Measurements from ENCODE around the gene OGFOD2. TPM values are rescaled to one million over a fixed set of nuclear protein-coding genes. Genes with fewer than 3 reads are reported as not detected.

OGFOD2 gene
- total and polyA plus RNA-seq, 9 of the 15 experiments (the other 6 are each of a cell fraction or from before 2014, with no cell fraction given) = 1.4 to 111 (median 18.5) TPM

DNA sequence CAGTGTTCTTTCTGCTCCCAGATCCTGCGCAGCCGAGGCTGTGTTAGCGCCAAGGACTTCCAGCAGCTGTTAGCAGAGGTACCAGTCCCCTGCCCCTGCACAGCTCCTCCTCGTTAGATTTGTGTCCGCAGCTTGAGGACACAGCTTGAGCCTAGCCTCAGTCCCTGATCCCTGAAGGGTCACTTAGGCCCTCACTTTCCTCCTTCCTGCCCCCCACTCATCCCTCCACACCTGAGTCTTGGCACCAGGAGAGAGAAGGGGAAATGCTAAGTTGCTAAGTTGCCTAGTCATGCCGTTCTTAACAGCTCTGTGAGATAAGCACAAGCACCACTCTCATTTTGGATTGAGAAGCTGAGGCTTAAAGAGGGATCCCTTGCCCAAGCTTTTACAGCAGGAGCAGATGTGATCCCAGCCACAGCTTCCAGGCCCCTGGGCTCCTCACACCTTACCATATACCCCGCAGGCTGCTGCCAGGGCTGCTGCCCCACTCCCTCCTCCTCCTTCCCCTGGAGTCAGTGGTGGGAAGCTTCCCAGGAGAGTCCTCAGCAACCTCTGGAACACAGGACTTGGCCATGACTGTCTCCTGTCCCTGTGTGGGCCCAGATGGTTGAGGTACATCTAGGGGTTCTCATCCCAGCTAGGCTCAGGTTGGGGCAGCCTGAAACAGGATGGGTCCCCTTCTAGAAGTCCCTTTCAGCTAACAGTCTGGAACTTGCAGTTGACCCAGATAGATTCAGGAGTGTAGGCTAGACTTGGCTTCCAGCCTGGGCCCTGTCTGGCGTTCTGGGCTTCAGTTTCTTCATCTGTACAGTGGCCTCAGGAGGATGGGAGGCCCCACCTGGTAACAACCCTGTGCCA lies 975 bp downstream of the OGFOD2 start:
- peak overlapping the region; percentile 94 to 98 for H3K9ac ChIP-seq (ENCODE audit: insufficient read depth in 1 of 2, low read depth in 2 of 2, low read length in 2 of 2)
- H3K4me3 ChIP-seq = peak overlapping the region; percentile 66
- no peaks in the 10 kb centered on the region for H3K9me1 ChIP-seq (ENCODE audit: control insufficient read depth, insufficient read depth, low read length)
- 1% methylated on average over 8 of the region's 8 CpGs for WGBS (ENCODE audit: insufficient coverage, low coverage, missing lambda C conversion rate)
- no peaks in the 10 kb centered on the region; the same call in 1 of the 2 replicates for H4K20me1 ChIP-seq (replicated peaks; ENCODE audit: control insufficient read depth, insufficient read depth, low read length)
- in situ Hi-C loops (cut with MboI) = no loop called here
- no TSS peak for BruUV-seq (replicated peaks)
- H3K27ac ChIP-seq (ENCODE audit: extremely low read depth, low read depth, low read length) = peak overlapping the region; percentile 97
- FAIRE-seq = peak; percentile 95
- ChIA-PET CTCF (ENCODE audit: low intra/inter-chr PET ratio) (no interaction called here), POLR2A (interaction anchor here (0.5 to 3.2 kb wide), 20 partner anchors 8 to 669 kb away, joined by 3 to 22 read pairs (median 4); partner anchors contain the start of genes ABCB9, MPHOSPH9, MTRFR and ZCCHC8)
- H3K4me1 ChIP-seq (replicated peaks in 1 of 2; ENCODE audit: control insufficient read depth in 2 of 2, insufficient read depth in 2 of 2, low read length in 2 of 2) = peaks cover 17 to 54% of the 10 kb centered on the region in 2 experiments
- intact Hi-C loops (cut with micrococcal nuclease) = no loop called here
- H3K4me2 ChIP-seq (ENCODE audit: insufficient read depth, low read length) = peak overlapping the region; percentile 100
- peak in 2 of 4 experiments; percentile 59 to 78 for DNase-seq (ENCODE audit: extremely low read depth in 1 of 4, low spot score in 3 of 4)
- H2AFZ ChIP-seq (ENCODE audit: low read depth, low read length) = peak overlapping the region; percentile 98
- no peaks in the 10 kb centered on the region for H3K9me3 ChIP-seq (replicated peaks; ENCODE audit: control insufficient read depth, insufficient read depth, low read depth, low read length)
- H3K27me3 ChIP-seq (ENCODE audit: control insufficient read depth in 2 of 2, insufficient read depth in 2 of 2, low read length in 2 of 2) = no peaks in the 10 kb centered on the region
- peaks cover 43% of the 10 kb centered on the region for H3K79me2 ChIP-seq (ENCODE audit: control insufficient read depth, insufficient read depth, low read length)
- ATAC-seq = peak; percentile 44
- H3K36me3 ChIP-seq (ENCODE audit: control insufficient read depth, insufficient read depth, low read length) = peaks cover 34% of the 10 kb centered on the region; the same call in 2 of the 3 replicates
- peak; percentile 84; the same call in 1 of the 2 replicates for TF ChIP-seq HDGF (IDR thresholded peaks at IDR 0.05)
- TF ChIP-seq EP300 (IDR thresholded peaks at IDR 0.05; ENCODE audit: low read length) = peak; percentile 57; the same call in 1 of the 2 replicates
- TF ChIP-seq KDM4B (IDR thresholded peaks at IDR 0.05; ENCODE audit: borderline replicate concordance in 2 of 2, low read depth in 1 of 2) = no peak
- no peak for TF ChIP-seq CBFA2T2 (conservative IDR thresholded peaks at IDR 0.05)
- no peak for TF ChIP-seq NR3C1 (CRISPR knock-in tag; IDR thresholded peaks at IDR 0.05)
- TF ChIP-seq, protein P1, sequence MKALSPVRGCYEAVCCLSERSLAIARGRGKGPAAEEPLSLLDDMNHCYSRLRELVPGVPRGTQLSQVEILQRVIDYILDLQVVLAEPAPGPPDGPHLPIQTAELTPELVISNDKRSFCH (CRISPR knock-in tag; IDR thresholded peaks at IDR 0.05) = no peak
- TF ChIP-seq, protein P1 (tag; IDR thresholded peaks at IDR 0.05) = 0 out of 2 replicates have a peak, but pooled peaks have one; percentile 16
- TF ChIP-seq RCOR1 (IDR thresholded peaks at IDR 0.05; ENCODE audit: borderline replicate concordance in 1 of 2, low read depth in 2 of 2, low read length in 2 of 2) = peak in 1 of 2 experiments; percentile 73; a peak in 2 of 4 replicates
- no peak for TF ChIP-seq ZNF217 (CRISPR knock-in tag; IDR thresholded peaks at IDR 0.05)
- 0 out of 2 replicates have a peak, but pooled peaks have one; percentile 31 for TF ChIP-seq LEF1 (IDR thresholded peaks at IDR 0.05)
- no peak for TF ChIP-seq MYBL2 (IDR thresholded peaks at IDR 0.05; ENCODE audit: low read depth)
- TF ChIP-seq MYBL2 (CRISPR knock-in tag; IDR thresholded peaks at IDR 0.05; ENCODE audit: borderline replicate concordance) = no peak
- 0 out of 2 replicates have a peak, but pooled peaks have one; percentile 24 for TF ChIP-seq RUNX1 (IDR thresholded peaks at IDR 0.05; ENCODE audit: low read depth)
- peak; percentile 95 for TF ChIP-seq C11orf30 (IDR thresholded peaks at IDR 0.05; ENCODE audit: low read depth)
- peak; percentile 41; the same call in 1 of the 2 replicates for TF ChIP-seq CBFA2T3 (IDR thresholded peaks at IDR 0.05)
- no peak for TF ChIP-seq PTTG1 (tag; IDR thresholded peaks at IDR 0.05; ENCODE audit: low read depth)
- TF ChIP-seq TAF7 (tag; IDR thresholded peaks at IDR 0.05) = peak; percentile 59
- peak; percentile 39 for TF ChIP-seq TAF1 (IDR thresholded peaks at IDR 0.05; ENCODE audit: control insufficient read depth, extremely low read depth, insufficient read depth, low read length, severe bottlenecking)
- TF ChIP-seq HSF4 (CRISPR knock-in tag; IDR thresholded peaks at IDR 0.05; ENCODE audit: borderline replicate concordance) = no peak
- peak; percentile 39; the same call in 1 of the 2 replicates for TF ChIP-seq JUN (IDR thresholded peaks at IDR 0.05; ENCODE audit: borderline replicate concordance, low read depth, low read length)
- no peak for TF ChIP-seq JUN (CRISPR knock-in tag; IDR thresholded peaks at IDR 0.05; ENCODE audit: borderline replicate concordance)
- TF ChIP-seq, protein P2, sequence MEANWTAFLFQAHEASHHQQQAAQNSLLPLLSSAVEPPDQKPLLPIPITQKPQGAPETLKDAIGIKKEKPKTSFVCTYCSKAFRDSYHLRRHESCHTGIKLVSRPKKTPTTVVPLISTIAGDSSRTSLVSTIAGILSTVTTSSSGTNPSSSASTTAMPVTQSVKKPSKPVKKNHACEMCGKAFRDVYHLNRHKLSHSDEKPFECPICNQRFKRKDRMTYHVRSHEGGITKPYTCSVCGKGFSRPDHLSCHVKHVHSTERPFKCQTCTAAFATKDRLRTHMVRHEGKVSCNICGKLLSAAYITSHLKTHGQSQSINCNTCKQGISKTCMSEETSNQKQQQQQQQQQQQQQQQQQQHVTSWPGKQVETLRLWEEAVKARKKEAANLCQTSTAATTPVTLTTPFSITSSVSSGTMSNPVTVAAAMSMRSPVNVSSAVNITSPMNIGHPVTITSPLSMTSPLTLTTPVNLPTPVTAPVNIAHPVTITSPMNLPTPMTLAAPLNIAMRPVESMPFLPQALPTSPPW (CRISPR knock-in tag; IDR thresholded peaks at IDR 0.05) = no peak

Measured in K562 (cell line).